HepG2 (cell line): ENCODE data around the gene LYZL2. TPM values are rescaled to one million over a fixed set of nuclear protein-coding genes. Genes with fewer than 3 reads are reported as not detected.
"Not testable (repeated sequence)": the region's sequence is repeated elsewhere in the genome, so short reads cannot be mapped to it uniquely, and the experiment has no call there.

ENCODE experiments used
- ATAC-seq: fragments of 200-7000 bp; cut with Tn5 transposase; 3 replicates; pipeline ENCODE4 v1.9.1; 2020; ENCODE audit warnings: mild to moderate bottlenecking, moderate library complexity
- BruUV-seq: library from RNA; stranded (reverse); fragments of 400-500 nt; replicated peaks from 2 replicates; lab custom pipeline; 2021; lab: Mats Ljungman, UMichigan
- CTCF ChIA-PET: fragments of 300-600 bp; formaldehyde crosslinking; extraction: SDS; loops from one replicate; lab custom pipeline; 2021; ENCODE audit warnings: low total read pairs, inconsistent platforms, low intra/inter-chr PET ratio; lab: Yijun Ruan, JAX
- POLR2A ChIA-PET: fragments of 350-600 bp; sonication (Branson Sonifier 250); formaldehyde crosslinking; loops from one replicate; lab custom pipeline; 2020; ENCODE audit warnings: antibody characterized with exemption, inconsistent platforms; lab: Yijun Ruan, JAX
- DNase-seq: peaks from one replicate; pipeline ENCODE4 v3.0.0-alpha.2; 2015; ENCODE audit warnings: low spot score
- FAIRE-seq: peaks from 3 replicates; lab custom pipeline; 2011; peaks lifted over from hg19 to GRCh38; lab: Jason Lieb, UNC
- H2AFZ ChIP-seq: one replicate; pipeline ENCODE4 v1.6.1; 2011; ENCODE audit warnings: low read length, inconsistent platforms
- H3K27ac ChIP-seq: fragments of 300-600 bp; 3 replicates; pipeline ENCODE4 v1.8.0; 2011; ENCODE audit warnings: mixed run types, mild to moderate bottlenecking, mixed read lengths, low read length, inconsistent platforms; ENCODE audit not compliant: insufficient read depth; ENCODE audit errors: extremely low read length
- H3K27me3 ChIP-seq, 2 experiments: fragments of 200-600 bp in 1 of 2; 2 replicates in 1 of 2; 3 replicates in 1 of 2; pipeline versions ENCODE4 v1.6.0 to v1.8.0; 2011; ENCODE audit warnings: low read length in 2 of 2, mild to moderate bottlenecking in 2 of 2, moderate library complexity in 2 of 2, inconsistent platforms in 1 of 2; ENCODE audit not compliant: insufficient read depth in 2 of 2, control insufficient read depth in 1 of 2
- H3K36me3 ChIP-seq, 2 experiments: fragments of 200-600 bp in 1 of 2; replicated peaks in 1 of 2; 2 replicates in 1 of 2; 3 replicates in 1 of 2; pipeline versions ENCODE4 v1.5.1 to v1.8.0; 2011; ENCODE audit warnings: low read length in 2 of 2, inconsistent platforms in 1 of 2; ENCODE audit not compliant: insufficient read depth in 2 of 2, control insufficient read depth in 1 of 2
- H3K4me1 ChIP-seq: 2 replicates; pipeline ENCODE4 v1.5.1; 2012; ENCODE audit warnings: low read length, inconsistent platforms; ENCODE audit not compliant: insufficient read depth
- H3K4me2 ChIP-seq: 2 replicates; pipeline ENCODE4 v1.6.0; 2011; ENCODE audit warnings: low read depth, low read length, inconsistent platforms
- H3K4me3 ChIP-seq, 3 experiments: fragments of 200-600 bp in 1 of 3; sonication (generic), shearing (Covaris generic) in 1 of 3; replicated peaks in 1 of 3; 2 replicates each; pipeline ENCODE4 v1.5.1; 2011 to 2016; ENCODE audit warnings: low read length in 3 of 3, inconsistent platforms in 2 of 3, low read depth in 2 of 3, mild to moderate bottlenecking in 2 of 3, control low read depth in 1 of 3, mixed read lengths in 1 of 3; ENCODE audit not compliant: insufficient read depth in 1 of 3
- H3K79me2 ChIP-seq: one replicate; pipeline ENCODE4 v1.6.1; 2011; ENCODE audit warnings: low read length, inconsistent platforms; ENCODE audit not compliant: insufficient read depth
- H3K9ac ChIP-seq: 2 replicates; pipeline ENCODE4 v1.6.0; 2011; ENCODE audit warnings: mild to moderate bottlenecking, low read depth, low read length, inconsistent platforms; ENCODE audit not compliant: insufficient read depth
- H3K9me3 ChIP-seq: 2 replicates; pipeline ENCODE4 v1.5.1; 2012; ENCODE audit warnings: mild to moderate bottlenecking, low read length
- H4K20me1 ChIP-seq: 2 replicates; pipeline ENCODE4 v1.6.0; 2011; ENCODE audit warnings: inconsistent platforms, mild to moderate bottlenecking, low read length, moderate library complexity; ENCODE audit not compliant: insufficient read depth
- RBAK ChIP-seq: sonication (generic); formaldehyde crosslinking; IDR thresholded peaks from 2 replicates; pipeline ENCODE4 v1.5.1; 2020; ENCODE audit warnings: mild to moderate bottlenecking, missing genetic modification reagents
- WGBS: methylation state at CpG from one replicate; pipeline ENCODE4 v1.1.6; 2017; ENCODE audit warnings: low lambda C conversion rate; 5-methylcytosine and 5-hydroxymethylcytosine counted together
- in situ Hi-C: cut with HindIII; loops from 2 replicates; pipeline ENCODE4 v1.10.0; 2017; ENCODE audit warnings: low pct_unique_long_range_greater_than_20kb; ENCODE audit not compliant: extremely low pct_ligation_motif_present
- intact Hi-C: fragments of 100-400 bp; cut with micrococcal nuclease; formaldehyde crosslinking; loops from one replicate; pipeline ENCODE4 v1.10.0; 2022; ENCODE audit not compliant: unreplicated experiment
- polyA plus RNA-seq, 8 experiments: library from polyadenylated mRNA; depleted of rRNA in 3 of 8; stranded (reverse) in 7 of 8; unstranded in 1 of 8; fragments of >200 nt; fragmentation: Illumina TruSeq in 4 of 8; extraction: Trizol in 4 of 8; gene quantifications; 2 replicates each; pipeline versions ENCODE4 v1.2.1 to v1.2.3, GENCODE V29; 2011 to 2016; ENCODE audit warnings: low read depth in 4 of 8, missing spikeins in 1 of 8, mixed read lengths in 1 of 8; ENCODE audit not compliant: insufficient read depth in 1 of 8
- total RNA-seq, 5 experiments: library from RNA; depleted of rRNA; stranded (reverse); fragments of >200 nt; fragmentation: Illumina TruSeq; extraction: Trizol; gene quantifications; 2 replicates each; pipeline ENCODE4 v1.2.3, GENCODE V29; 2016; ENCODE audit warnings: low read depth in 1 of 5
- TF ChIP-seq, protein P1 (sequence below): sonication (generic); formaldehyde crosslinking; IDR thresholded peaks from 2 replicates; pipeline ENCODE4 v1.5.0; 2020; ENCODE audit warnings: mild to moderate bottlenecking, missing genetic modification reagents, moderate library complexity

Gene LYZL2
- total and polyA plus RNA-seq, 2 of the 13 experiments (the other 11 are each of a cell fraction or from before 2014, with no cell fraction given): 0.20 to 0.63 TPM

DNA sequence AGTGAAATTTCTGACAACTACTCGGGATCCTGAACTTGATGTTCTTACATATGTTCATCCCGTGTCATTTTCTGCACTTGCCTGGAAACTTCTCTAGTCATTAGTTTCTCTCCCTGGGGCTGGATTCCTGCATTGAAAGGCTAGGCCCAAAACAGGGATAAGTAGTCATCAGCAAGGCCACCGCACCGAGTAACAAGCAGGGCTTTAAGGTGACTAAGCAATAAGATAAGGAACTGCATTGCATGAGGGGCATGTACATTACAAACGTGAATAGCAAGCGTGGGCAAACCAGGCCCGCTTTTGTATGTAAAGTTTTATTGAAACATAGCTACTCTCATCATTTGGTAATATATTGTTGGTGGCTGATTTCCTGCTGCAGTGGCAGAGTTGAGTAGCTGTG is 977 bp downstream of the LYZL2 start:
- H3K9ac ChIP-seq, DNase-seq, intact Hi-C loops, ATAC-seq, H3K9me3 ChIP-seq, in situ Hi-C loops, CTCF ChIA-PET, FAIRE-seq, H3K27ac ChIP-seq, H4K20me1 ChIP-seq, POLR2A ChIA-PET, H3K36me3 ChIP-seq, H3K79me2 ChIP-seq, H3K4me3 ChIP-seq, H2AFZ ChIP-seq, H3K27me3 ChIP-seq, H3K4me2 ChIP-seq, BruUV-seq: not testable (repeated sequence)
- peaks cover 13% of the 10 kb centered on the region for H3K4me1 ChIP-seq
- peak; percentile 71; the same call in 1 of the 2 replicates for TF ChIP-seq RBAK
- 82% methylated on average over 7 of the region's 7 CpGs for WGBS

DNA sequence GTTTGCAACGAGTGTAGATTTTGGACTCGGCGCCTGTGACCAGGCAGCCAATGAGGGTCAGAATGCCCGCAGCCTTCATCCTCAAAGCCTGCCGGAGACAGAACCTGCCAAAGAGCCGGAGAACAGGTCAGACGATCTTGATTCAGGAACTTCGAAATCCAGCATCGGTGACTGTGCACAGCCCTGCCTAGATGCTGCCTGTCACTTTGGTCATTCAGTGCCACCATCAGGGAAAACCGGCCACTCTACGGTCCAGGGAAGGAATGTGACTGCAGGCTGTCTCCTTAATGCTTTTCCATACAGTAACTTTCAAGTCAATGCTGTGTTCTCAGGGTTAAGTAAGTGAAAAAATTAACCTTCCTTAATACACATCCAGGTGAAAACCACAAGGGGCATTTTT is 2.7 kb downstream of the LYZL2 start:
- BruUV-seq, H3K79me2 ChIP-seq: not testable (repeated sequence)
- TF ChIP-seq, protein P1, sequence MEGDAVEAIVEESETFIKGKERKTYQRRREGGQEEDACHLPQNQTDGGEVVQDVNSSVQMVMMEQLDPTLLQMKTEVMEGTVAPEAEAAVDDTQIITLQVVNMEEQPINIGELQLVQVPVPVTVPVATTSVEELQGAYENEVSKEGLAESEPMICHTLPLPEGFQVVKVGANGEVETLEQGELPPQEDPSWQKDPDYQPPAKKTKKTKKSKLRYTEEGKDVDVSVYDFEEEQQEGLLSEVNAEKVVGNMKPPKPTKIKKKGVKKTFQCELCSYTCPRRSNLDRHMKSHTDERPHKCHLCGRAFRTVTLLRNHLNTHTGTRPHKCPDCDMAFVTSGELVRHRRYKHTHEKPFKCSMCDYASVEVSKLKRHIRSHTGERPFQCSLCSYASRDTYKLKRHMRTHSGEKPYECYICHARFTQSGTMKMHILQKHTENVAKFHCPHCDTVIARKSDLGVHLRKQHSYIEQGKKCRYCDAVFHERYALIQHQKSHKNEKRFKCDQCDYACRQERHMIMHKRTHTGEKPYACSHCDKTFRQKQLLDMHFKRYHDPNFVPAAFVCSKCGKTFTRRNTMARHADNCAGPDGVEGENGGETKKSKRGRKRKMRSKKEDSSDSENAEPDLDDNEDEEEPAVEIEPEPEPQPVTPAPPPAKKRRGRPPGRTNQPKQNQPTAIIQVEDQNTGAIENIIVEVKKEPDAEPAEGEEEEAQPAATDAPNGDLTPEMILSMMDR (CRISPR knock-in tag): peak; percentile 48
- TF ChIP-seq, all 625 proteins: peak for 1; not testable (repeated sequence) for 624
- H4K20me1 ChIP-seq, H3K9me3 ChIP-seq, H3K4me3 ChIP-seq, FAIRE-seq, H3K27ac ChIP-seq, intact Hi-C loops, H3K9ac ChIP-seq, CTCF ChIA-PET, in situ Hi-C loops, H3K27me3 ChIP-seq, DNase-seq, H3K36me3 ChIP-seq, POLR2A ChIA-PET, H2AFZ ChIP-seq: not testable (repeated sequence)
- WGBS: 54% methylated on average over 5 of the region's 11 CpGs
- peaks cover 13% of the 10 kb centered on the region for H3K4me1 ChIP-seq
- ATAC-seq: peak; percentile 71
- H3K4me2 ChIP-seq: peak overlapping the region; percentile 39

DNA sequence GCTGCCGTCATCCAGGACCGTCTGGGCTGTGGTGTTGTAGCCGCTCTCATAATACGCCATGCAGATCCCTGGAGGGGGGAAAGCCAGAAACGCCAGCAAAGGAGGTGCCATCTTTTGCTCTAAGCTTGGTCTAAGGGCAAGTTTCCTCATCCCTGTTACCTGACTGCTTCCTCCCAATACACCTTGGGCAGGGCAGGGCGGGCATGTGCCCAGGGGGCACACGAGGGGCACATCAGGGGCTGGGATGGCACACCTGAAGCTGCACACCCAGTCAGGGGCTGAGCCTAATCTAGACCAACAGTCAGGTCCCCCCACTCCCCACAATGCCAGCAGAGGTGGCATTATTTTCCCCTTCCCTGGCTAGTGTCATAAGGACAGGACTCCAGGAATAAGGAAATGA is 3.4 kb downstream of the LYZL2 start:
- ATAC-seq, FAIRE-seq, in situ Hi-C loops, H3K9me3 ChIP-seq, BruUV-seq, H3K4me3 ChIP-seq, H3K4me2 ChIP-seq, intact Hi-C loops, CTCF ChIA-PET, H3K9ac ChIP-seq, H3K36me3 ChIP-seq, H3K27me3 ChIP-seq, DNase-seq, H2AFZ ChIP-seq, POLR2A ChIA-PET, H3K27ac ChIP-seq, H4K20me1 ChIP-seq, H3K79me2 ChIP-seq: not testable (repeated sequence)
- WGBS: 100% methylated on average over 3 of the region's 7 CpGs
- H3K4me1 ChIP-seq: peaks cover 17% of the 10 kb centered on the region
